LoVo (cell line): ENCODE measurements around the gene INTS11.
A peak's percentile ranks its signal among the peaks of the same experiment; 100 is the strongest.

Experiments used
- DNase-seq: peaks from one replicate; pipeline ENCODE4 v3.0.0-alpha.2; 2016; ENCODE audit warnings: low spot score

The INTS11 gene

GRCh38 chr1:1299686-1300351 is 24.6 kb downstream of the INTS11 start:
- no peak for DNase-seq

- no peak for DNase-seq
Observed at GRCh38 chr1:1298861-1299685, 25.4 kb downstream of the INTS11 start.

GRCh38 chr1:1297802-1298424 is 26.5 kb downstream of the INTS11 start:
- no peak for DNase-seq

- DNase-seq = no peak
Observed at GRCh38 chr1:1296070-1297061, 28.1 kb downstream of the INTS11 start.

- no peak for DNase-seq
Observed at GRCh38 chr1:1295154-1295923, 29.1 kb downstream of the INTS11 start.

- DNase-seq = no peak
Observed at GRCh38 chr1:1294250-1294890, 30.1 kb downstream of the INTS11 start.

- DNase-seq = no peak
Observed at GRCh38 chr1:1293263-1294249, 30.9 kb downstream of the INTS11 start.

- DNase-seq = no peak
Observed at GRCh38 chr1:1292851-1293250, 31.6 kb downstream of the INTS11 start.

GRCh38 chr1:1292442-1292779 is 32.0 kb downstream of the INTS11 start:
- no peak for DNase-seq

GRCh38 chr1:1291548-1292441 is 32.7 kb downstream of the INTS11 start:
- DNase-seq = peak; percentile 52

GRCh38 chr1:1291023-1291528 is 33.4 kb downstream of the INTS11 start:
- no peak for DNase-seq

- no peak for DNase-seq
Observed at GRCh38 chr1:1290238-1290731, 34.2 kb downstream of the INTS11 start.

GRCh38 chr1:1287288-1288110 is 37.0 kb downstream of the INTS11 start:
- no peak for DNase-seq

- DNase-seq = no peak
Observed at GRCh38 chr1:1286313-1287261, 37.9 kb downstream of the INTS11 start.

- DNase-seq = no peak
Observed at GRCh38 chr1:1285611-1286311, 38.7 kb downstream of the INTS11 start.
